GM18520 (cell line): ENCODE measurements around the gene MIA3.
"Not testable (repeated sequence)": the region's sequence is repeated elsewhere in the genome, so short reads cannot be mapped to it uniquely, and the experiment has no call there.

Source experiments
- ATAC-seq: cut with Tn5 transposase; IDR thresholded peaks from one replicate; pipeline ENCODE4 v1.9.1; 2021; ENCODE audit not compliant: unreplicated experiment

MIA3 gene

DNA sequence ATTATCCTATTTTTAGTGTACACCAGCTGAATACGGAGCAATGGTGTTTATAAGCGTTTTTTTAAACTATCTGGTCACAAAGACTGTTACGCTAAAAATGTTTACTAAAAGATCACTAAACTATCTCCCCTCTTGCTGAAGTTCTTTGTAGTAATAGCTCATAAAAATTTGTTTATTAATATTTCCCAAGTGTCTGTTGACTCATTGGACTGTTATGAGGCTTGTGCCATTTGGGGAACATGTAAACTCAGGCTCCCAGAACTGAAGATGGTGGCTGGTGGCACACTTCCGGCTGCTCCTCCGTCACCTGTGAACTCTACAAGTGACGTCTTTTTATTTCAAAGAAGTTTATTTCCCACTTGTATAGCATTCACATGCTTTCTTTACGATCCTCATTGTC lies 48.1 kb downstream of the MIA3 start:
- ATAC-seq, result no peak

DNA sequence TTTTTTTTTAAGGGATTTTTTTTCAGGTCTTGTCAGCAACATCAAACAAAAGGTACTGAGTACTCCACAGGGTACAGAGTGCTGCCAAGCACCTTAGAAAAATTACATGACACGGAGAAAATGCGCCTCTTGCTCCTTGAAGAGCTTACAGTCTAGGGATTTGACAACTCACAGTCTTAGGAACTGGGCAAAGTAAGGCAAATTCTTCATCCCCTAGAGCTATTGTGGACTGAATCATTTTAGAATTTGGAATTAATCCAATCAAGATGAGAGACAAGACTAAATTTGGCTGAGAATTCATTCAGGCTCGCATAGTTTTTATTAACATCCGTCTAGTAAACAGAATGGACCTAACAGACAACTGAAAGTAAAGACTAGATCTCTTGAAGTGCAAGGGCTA lies 50.3 kb downstream of the MIA3 start:
- not testable (repeated sequence) for ATAC-seq

DNA sequence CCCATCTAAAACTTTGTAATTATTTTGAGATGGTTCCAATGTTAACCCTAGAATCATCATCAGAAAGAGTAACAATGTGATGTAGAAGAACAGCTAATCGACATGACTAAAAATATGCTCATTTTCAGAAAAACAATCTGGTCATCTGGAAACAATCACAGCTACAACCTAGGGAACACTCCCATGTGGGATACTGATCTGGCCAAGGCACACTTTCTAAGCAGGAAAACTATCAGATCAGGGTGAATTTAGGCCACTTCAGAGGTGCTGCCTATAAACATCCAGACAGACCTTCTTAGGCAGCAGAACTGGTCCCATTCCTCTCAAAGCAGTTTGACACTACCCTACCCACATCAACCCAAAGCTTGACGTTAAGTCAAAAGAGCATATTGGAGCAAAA lies 51.2 kb downstream of the MIA3 start:
- ATAC-seq, result not testable (repeated sequence)

DNA sequence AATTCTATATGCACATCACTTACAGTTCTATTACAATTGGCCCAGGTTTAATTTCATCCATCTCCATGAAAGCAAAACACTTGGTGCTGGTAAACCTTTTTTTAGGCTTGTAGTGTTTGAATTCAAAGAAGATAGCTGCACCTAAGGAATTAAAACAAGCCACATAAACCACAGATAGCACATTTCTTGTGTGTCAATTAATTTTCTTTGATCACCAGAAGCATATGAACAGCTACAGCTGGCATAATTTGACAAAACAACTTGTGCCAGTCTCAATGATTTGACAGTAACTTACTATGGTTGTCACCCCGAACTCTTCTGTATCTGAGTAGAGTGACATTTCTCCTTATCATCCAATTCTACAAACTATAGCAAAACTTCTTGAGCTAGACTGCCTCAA lies 52.2 kb downstream of the MIA3 start:
- no peak for ATAC-seq

DNA sequence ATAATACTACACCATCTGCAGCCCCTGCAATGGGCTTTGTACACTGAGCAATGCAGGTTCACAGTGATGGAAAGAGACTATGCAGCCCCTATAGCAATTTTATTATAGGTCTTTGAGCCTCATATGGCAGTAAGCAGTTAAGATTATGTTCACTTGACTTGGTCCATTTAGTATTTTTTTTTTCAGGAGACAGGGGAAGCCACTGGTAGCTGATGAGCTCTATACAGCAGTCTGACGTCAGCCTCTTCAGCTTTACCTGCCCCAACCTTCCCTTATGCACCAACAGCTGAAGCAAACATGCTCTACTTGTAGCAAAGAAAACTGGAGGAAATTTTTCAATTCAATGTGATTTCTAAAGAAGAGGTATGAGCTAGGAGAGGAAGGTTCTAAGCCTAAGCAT lies 62.2 kb downstream of the MIA3 start:
- no peak for ATAC-seq

DNA sequence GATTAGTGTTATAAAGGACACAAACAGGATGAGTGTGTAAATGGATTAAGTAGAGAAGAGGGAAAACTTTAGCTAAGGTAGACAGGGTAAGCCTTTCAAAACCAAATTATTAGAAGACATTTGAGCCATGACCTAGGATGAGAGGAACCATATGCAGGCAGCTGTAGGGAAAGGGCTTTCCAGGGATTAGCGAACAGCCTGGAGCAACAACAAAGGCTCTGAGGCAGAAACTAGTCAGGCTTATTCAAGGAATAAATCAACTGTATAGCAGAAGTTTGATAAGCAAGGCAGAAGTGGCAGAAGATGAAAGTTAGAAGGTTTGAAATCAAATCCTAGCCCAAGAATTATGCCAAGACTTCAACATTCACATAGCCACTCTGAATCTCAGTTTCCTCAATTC lies 73.1 kb downstream of the MIA3 start:
- no peak for ATAC-seq

DNA sequence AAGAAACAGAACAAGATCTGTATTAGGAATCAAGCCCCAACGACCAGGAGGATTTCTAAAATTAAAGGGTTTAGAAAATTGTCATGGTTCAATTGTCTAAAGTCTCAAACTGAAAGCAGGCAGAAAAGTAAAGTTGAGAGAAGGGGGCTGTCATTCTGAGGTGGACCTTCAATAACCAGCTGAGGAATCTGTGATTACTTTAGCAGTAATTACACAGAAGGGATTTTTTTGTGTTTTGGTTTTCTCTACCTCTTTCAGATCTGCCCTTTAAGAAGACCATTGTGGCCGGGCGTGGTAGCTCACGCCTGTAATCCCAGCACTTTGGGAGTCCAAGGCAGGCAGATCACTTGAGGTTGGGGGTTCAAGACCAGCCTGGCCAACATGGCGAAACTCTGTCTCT lies 77.0 kb downstream of the MIA3 start:
- no peak for ATAC-seq

DNA sequence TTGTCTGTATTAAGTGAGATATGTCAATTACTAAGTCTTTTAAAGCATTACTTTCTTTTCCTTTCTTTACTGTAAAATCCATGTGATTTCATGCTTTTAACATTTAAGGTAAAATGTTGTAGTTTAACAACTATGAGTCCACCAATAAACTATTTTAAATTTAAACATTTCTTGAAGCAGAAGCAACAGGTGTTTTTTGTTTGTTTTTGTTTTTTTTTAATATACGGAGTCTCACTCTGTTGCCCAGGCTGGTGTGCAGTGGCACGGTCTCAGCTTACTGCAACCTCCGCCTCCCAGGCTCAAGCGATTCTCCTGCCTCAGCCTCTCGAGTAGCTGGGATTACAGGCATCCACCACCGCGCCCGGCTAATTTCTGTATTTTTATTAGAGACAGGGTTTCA lies 78.8 kb downstream of the MIA3 start:
- no peak for ATAC-seq

DNA sequence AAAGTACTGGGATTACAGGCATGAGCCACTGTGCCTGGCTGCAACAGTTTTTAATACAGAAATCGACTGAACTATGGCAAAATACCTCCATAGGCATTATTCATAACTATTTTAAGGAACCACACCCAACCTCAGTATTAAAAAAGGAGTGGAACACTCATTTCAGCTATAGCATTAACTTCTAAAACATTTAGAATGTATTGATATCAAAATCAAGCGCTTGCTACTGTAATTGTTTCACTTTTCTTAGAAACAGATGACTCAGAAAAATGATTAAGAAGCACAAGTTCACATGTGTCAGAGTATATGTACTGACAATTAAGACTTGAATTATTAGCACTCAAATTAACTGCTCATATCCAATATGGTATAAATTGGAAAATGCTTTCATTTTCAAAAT lies 79.3 kb downstream of the MIA3 start:
- ATAC-seq, result no peak

DNA sequence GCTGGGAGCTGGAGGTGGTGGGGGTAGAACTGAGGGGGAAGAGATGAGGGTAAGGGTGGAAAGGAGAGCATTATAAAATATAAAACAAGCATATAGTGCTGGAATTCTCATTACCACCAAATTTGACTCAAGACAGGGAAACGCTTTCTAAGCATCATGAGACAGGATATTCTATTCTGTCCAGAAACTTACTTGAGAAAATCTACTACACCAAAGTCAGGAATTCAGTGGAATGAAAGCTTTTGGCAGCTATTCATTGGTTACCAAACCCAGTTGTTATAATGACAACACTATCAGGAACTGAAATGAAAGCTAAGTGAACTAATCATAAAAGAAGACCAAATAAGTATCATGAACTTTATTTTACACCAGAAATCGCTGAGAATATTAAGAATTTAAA lies 79.9 kb downstream of the MIA3 start:
- no peak for ATAC-seq

DNA sequence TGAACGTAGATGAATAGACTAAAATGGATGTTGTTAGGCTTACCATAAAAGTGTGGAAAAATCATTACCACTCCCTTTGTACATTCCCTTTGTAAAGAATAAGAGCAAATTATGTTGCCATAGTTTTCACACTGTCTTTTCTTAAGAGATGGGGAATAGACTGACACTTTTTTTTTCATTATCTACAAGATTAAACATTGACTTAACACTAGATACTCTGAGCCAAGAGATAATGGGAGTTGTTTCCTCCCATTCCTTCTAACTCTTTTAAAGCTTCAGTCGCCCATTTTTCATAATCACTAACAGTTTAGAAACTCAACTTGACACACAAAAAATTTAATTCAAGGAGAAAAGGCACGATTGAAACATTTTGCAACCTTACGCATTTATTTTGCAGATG lies 84.3 kb downstream of the MIA3 start:
- ATAC-seq, result no peak

DNA sequence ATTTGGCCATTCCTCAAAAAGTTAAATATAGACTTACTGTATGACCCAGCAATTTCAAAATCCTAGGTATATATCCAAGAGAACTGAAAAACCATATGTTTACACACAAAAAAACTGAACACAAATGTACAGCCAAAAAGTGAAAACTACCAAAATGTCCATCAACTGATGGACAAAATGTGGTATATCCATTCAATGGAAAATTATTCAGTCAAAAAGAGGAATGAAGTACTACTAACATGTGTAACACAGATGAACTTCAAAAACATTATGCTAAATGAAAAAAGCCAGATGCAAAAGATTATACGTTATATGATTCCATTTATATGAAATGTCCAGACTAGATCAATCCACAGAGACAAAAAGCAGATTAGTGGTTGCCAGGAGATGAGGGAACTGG lies 86.4 kb downstream of the MIA3 start:
- no peak for ATAC-seq

DNA sequence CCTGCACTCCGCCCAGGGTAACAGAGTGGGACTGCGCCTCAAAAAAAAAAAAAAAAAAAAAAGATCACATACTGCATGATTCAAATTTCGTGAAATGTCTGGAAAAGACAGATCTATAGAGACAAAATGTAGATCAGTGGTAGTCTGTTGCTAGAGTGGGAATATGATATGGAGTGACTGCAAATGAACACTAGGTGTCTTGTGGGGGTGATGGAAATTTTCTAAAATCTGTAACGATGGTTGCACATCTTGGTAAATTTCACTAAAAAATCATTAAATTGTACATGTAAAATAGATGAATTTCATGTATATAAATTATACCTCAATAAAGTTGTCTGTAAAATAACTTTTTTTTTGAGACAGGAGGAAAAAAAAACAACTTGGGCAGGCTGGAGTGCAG lies 88.9 kb downstream of the MIA3 start:
- no peak for ATAC-seq

DNA sequence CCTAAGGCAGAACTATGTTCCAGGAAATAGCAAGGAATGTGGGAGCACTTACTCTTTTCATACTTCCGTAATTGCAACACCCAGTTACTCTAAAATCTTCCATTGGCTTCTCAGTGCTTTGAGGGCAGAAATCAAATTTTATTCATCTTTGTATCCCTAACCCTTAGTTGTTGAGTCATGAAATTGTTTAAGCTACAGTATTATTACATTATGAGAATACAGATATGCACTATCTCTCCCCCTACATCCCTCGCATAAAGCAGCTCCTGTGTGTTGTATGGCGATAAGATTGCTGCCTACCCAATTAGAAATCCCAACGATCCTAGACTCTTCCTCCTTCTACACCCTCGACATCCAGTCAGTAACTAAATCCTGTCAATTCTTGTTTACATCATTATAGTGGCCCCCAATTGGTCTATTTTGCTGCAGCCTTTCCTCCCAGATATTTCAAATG lies 91.8 kb downstream of the MIA3 start:
- no peak for ATAC-seq

DNA sequence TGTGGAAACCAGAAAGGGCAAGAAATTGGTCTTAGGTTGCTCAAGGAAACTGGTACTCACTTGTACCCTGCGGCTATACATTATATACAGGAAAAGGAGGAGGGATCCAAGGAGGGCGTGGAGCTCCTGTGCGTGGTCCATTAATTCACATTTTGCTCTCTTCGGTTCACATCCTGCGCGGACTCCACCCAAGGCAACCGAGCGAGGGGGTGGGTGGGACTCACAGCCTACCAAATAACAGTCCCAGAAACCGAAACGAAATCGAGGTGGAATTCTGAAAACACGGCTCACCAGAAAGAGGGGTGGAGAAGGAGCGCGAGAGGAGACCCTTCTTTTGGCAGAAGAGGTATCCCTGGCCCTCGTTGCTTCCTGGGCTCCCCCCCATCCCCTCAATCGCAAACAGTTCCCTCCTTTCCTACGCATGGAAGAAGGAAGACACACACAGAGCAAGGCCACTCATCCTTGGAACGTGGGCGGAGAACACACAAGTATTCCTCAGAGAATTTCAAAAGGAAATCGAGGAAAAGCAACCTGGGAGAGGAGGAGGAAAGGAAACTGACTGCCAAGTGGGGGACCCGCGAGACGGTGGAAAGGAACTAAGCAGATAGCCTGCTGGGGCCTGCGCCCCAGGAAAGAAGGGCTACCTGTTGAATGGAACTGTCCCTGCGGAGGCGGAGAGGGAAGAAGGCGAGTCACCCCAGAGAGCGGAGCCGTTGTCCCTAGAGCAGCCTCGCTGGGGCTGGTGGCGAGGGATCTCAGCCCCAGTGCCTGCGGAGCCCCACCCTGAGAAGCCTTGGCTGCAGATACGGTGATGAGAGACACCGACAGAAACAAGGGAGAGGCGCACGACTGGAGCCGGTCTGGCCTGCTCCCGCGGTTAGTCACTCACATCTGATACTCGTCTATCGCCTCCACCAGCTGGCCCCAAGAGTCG lies 93.7 kb downstream of the MIA3 start:
- peak; percentile 13 for ATAC-seq

DNA sequence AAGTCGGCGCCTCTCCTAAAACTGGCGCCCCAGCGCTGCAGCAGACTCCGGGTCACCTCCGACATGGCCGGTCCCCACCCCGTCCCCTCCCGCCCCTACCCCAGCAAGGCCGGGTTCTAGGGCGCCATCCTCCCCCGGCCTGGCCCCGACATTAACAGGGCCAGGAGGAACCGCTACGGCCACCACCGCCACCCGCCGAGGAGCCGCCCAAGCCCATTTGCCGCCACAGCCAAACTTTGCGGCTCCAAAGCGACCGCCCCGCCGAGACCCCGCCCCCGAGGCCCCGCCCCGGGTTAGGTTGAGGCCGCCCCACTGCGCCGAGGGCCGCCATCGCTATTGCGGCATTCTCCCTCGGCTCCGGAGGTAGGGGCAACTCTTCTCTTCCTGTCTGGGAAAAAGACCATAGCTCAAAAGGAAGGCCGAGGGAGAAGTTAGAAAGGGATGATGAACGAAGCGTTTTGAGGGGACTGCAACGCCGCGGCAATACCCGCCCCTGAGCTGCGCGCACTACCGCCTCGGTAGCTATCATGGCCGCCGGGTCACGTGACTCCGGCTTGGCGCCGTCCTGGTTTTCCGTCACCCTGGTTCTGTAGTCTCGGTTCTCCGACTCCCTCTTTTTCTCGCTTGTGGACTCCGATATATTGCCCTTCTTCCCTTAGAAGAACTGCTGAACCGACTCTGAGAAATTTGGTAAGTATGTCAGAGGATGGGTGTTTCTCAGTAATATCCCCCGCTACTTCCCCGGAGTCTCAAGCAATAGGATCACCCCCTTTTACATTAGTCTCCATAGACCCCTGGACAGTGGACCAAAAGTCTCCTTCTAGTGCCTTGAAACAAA lies 94.6 kb downstream of the MIA3 start, which contains the start of the genes AIDA and BROX:
TSS of gene AIDA (minus strand) at position 239 of the 838 bp plus-strand sequence. CDS start at position 65, 174 bp downstream.
TSS of gene BROX (plus strand) at position 312 of the 838 bp plus-strand sequence. CDS start 3,136 bp downstream, outside the sequence.
- ATAC-seq, result peak; percentile 55

DNA sequence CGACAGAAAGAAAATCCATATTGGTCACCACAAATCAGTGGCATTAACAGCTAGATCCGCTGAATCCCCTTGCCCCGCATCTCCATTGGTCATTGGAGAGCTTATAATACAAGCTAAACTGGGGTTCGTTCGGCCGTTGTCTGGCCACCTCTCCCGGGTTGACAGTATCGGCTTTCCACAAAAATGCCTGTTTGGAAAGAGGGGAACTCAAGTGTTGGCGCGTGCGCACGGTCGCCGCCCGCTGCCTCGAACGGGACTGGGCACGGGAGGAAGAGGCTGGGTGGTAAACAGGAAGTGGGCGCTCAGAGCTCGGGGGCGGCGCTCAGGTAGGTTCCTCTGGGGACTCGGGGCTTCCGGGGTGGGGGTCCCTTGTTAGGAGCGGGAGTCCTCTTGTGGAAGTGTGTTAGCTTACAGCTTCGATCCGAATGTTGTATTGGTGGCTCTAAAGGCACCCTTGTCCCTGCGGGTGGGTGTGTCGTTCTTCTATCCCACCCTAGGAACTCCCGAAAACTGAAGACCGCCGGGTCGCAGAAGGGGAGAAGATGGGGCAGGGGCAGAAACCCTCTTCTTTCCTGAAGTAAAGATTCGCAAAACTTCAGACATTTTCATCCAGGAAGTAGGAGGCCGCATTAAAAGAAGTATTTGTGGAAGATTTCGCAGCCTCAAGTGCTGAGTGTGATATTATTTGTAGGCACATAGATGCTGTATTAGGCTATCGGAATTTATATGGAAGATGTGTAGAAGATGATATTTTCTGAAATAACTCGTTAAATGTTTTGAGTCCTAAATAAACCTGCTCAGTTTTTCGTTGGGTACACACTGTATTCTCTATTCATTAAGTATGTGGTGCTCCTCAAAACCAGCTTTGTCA lies 95.4 kb downstream of the MIA3 start:
- peak; percentile 57 for ATAC-seq

DNA sequence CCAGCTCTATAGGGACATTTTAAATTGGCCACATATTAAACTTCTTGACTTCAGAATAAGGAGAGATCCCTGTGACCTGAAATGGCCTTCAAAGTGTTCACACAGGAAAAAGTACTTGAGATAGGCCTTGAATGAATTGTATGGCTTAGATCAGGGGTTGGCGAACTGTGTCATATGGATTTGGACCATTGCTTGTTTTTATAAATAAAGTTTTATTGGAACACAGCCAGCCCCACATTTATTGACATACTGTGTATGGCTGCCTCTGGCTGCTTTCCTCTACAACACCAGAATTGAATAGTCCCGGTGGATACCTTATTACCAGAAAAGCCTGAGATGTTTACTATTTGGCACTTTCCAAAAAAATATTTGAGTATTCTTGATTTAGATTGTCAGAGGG lies 98.5 kb downstream of the MIA3 start:
- no peak for ATAC-seq
